HEK293 (cell line): Measurements from ENCODE around the gene MCOLN1.
A peak's percentile ranks its signal among the peaks of the same experiment; 100 is the strongest.

Experiments
- HOXD13 ChIP-seq: sonication (generic); formaldehyde crosslinking; IDR thresholded peaks from 2 replicates; pipeline ENCODE4 v1.8.0; 2022; ENCODE audit warnings: missing genetic modification reagents, borderline replicate concordance
- PRDM10 ChIP-seq: fragments of 450-650 bp; formaldehyde crosslinking; IDR thresholded peaks from 2 replicates; pipeline ENCODE4 v1.5.1; 2016; ENCODE audit warnings: missing biosample characterization, missing genetic modification characterization
- SCRT2 ChIP-seq: fragments of 450-650 bp; formaldehyde crosslinking; IDR thresholded peaks from 2 replicates; pipeline ENCODE4 v1.5.1; 2016; ENCODE audit warnings: missing biosample characterization, missing genetic modification characterization
- SP3 ChIP-seq: fragments of 450-650 bp; formaldehyde crosslinking; IDR thresholded peaks from 2 replicates; pipeline ENCODE4 v1.5.1; 2016; ENCODE audit warnings: missing biosample characterization, missing genetic modification characterization
- ZBTB11 ChIP-seq: fragments of 450-650 bp; formaldehyde crosslinking; conservative IDR thresholded peaks from 2 replicates; pipeline ENCODE4 v1.5.1; 2016; ENCODE audit warnings: low read depth, missing biosample characterization, missing genetic modification characterization
- ZBTB17 ChIP-seq: fragments of 450-650 bp; formaldehyde crosslinking; IDR thresholded peaks from 2 replicates; pipeline ENCODE4 v1.5.1; 2016; ENCODE audit warnings: missing biosample characterization, missing genetic modification characterization
- ZBTB6 ChIP-seq: fragments of 450-650 bp; formaldehyde crosslinking; IDR thresholded peaks from 2 replicates; pipeline ENCODE4 v1.5.1; 2017; ENCODE audit warnings: missing biosample characterization, missing genetic modification characterization
- ZNF121 ChIP-seq: fragments of 450-650 bp; formaldehyde crosslinking; IDR thresholded peaks from 2 replicates; pipeline ENCODE4 v1.5.1; 2016; ENCODE audit warnings: missing biosample characterization, missing genetic modification characterization
- ZNF146 ChIP-seq: fragments of 450-650 bp; formaldehyde crosslinking; IDR thresholded peaks from 2 replicates; pipeline ENCODE4 v1.5.1; 2016; ENCODE audit warnings: missing biosample characterization, missing genetic modification characterization
- ZNF175 ChIP-seq: fragments of 450-650 bp; formaldehyde crosslinking; IDR thresholded peaks from 2 replicates; pipeline ENCODE4 v1.5.1; 2016; ENCODE audit warnings: missing biosample characterization, missing genetic modification characterization
- ZNF488 ChIP-seq: fragments of 450-650 bp; formaldehyde crosslinking; IDR thresholded peaks from 2 replicates; pipeline ENCODE4 v1.5.1; 2016; ENCODE audit warnings: missing biosample characterization, missing genetic modification characterization
- ZNF518A ChIP-seq: fragments of 450-650 bp; formaldehyde crosslinking; conservative IDR thresholded peaks from 2 replicates; pipeline ENCODE4 v1.5.1; 2016; ENCODE audit warnings: low read depth, missing biosample characterization, missing genetic modification characterization
- ZNF561 ChIP-seq: fragments of 450-650 bp; IDR thresholded peaks from 2 replicates; pipeline ENCODE4 v1.5.1; 2018; ENCODE audit warnings: missing biosample characterization, missing genetic modification characterization, borderline replicate concordance
- ZNF600 ChIP-seq: fragments of 450-650 bp; formaldehyde crosslinking; IDR thresholded peaks from 2 replicates; pipeline ENCODE4 v1.5.1; 2016; ENCODE audit warnings: missing biosample characterization, missing genetic modification characterization
- ZNF610 ChIP-seq: fragments of 450-650 bp; formaldehyde crosslinking; IDR thresholded peaks from 2 replicates; pipeline ENCODE4 v1.5.1; 2016; ENCODE audit warnings: missing biosample characterization, missing genetic modification characterization, borderline replicate concordance
- ZNF621 ChIP-seq: fragments of 450-650 bp; formaldehyde crosslinking; IDR thresholded peaks from 2 replicates; pipeline ENCODE4 v1.5.1; 2017; ENCODE audit warnings: missing biosample characterization, missing genetic modification characterization
- ZNF623 ChIP-seq: fragments of 450-650 bp; formaldehyde crosslinking; IDR thresholded peaks from 2 replicates; pipeline ENCODE4 v1.5.1; 2016; ENCODE audit warnings: missing biosample characterization, missing genetic modification characterization
- ZNF785 ChIP-seq: fragments of 450-650 bp; formaldehyde crosslinking; IDR thresholded peaks from 2 replicates; pipeline ENCODE4 v1.5.1; 2016; ENCODE audit warnings: missing biosample characterization, missing genetic modification characterization
- ZNF843 ChIP-seq: fragments of 450-650 bp; formaldehyde crosslinking; IDR thresholded peaks from 2 replicates; pipeline ENCODE4 v1.5.1; 2016; ENCODE audit warnings: missing biosample characterization, missing genetic modification characterization
- ZSCAN30 ChIP-seq: fragments of 450-650 bp; IDR thresholded peaks from 2 replicates; pipeline ENCODE4 v1.5.1; 2018; ENCODE audit warnings: missing biosample characterization, mild to moderate bottlenecking, missing genetic modification characterization, moderate library complexity
- ZXDB ChIP-seq: fragments of 450-650 bp; formaldehyde crosslinking; IDR thresholded peaks from 2 replicates; pipeline ENCODE4 v1.5.1; 2016; ENCODE audit warnings: missing biosample characterization, missing genetic modification characterization
- TF ChIP-seq, protein P1 (sequence below): fragments of 450-650 bp; formaldehyde crosslinking; IDR thresholded peaks from 2 replicates; pipeline ENCODE4 v1.5.1; 2017; ENCODE audit warnings: missing biosample characterization, missing genetic modification characterization

The MCOLN1 gene

GRCh38 chr19:7535047-7535997 lies 12.9 kb downstream of the MCOLN1 start, which contains the start of gene PNPLA6 (continued):
- no peak for TF ChIP-seq ZNF488 (tag by site-specific recombination)
- TF ChIP-seq ZBTB6 (tag by site-specific recombination): no peak
- TF ChIP-seq ZNF175: no peak
- TF ChIP-seq ZNF785 (tag by site-specific recombination): peak; percentile 88; the same call in 1 of the 2 replicates
- peak; percentile 18; the same call in 1 of the 2 replicates for TF ChIP-seq ZNF146
- TF ChIP-seq SP3 (tag by site-specific recombination): peak; percentile 98
- no peak for TF ChIP-seq SCRT2
- TF ChIP-seq ZNF621 (tag by site-specific recombination): no peak
- peak; percentile 96 for TF ChIP-seq ZXDB (tag by site-specific recombination)
- peak; percentile 99 for TF ChIP-seq ZBTB17 (tag by site-specific recombination)
- TF ChIP-seq ZNF121 (tag by site-specific recombination): peak; percentile 87; the same call in 1 of the 2 replicates
- peak; percentile 10; the same call in 1 of the 2 replicates for TF ChIP-seq ZNF561 (tag by site-specific recombination)
- peak; percentile 84 for TF ChIP-seq ZNF610 (tag by site-specific recombination)
- 0 out of 2 replicates have a peak, but pooled peaks have one; percentile 19 for TF ChIP-seq ZNF518A (tag by site-specific recombination)
- 0 out of 2 replicates have a peak, but pooled peaks have one; percentile 20 for TF ChIP-seq ZNF623 (tag by site-specific recombination)
- peak; percentile 28; the same call in 1 of the 2 replicates for TF ChIP-seq ZNF600 (tag by site-specific recombination)
- TF ChIP-seq ZNF843: peak; percentile 47; the same call in 1 of the 2 replicates
- peak; percentile 90 for TF ChIP-seq ZSCAN30 (tag by site-specific recombination)
- TF ChIP-seq ZBTB11 (tag by site-specific recombination): peak; percentile 94
- TF ChIP-seq HOXD13 (CRISPR knock-in tag): no peak
- TF ChIP-seq, protein P1, sequence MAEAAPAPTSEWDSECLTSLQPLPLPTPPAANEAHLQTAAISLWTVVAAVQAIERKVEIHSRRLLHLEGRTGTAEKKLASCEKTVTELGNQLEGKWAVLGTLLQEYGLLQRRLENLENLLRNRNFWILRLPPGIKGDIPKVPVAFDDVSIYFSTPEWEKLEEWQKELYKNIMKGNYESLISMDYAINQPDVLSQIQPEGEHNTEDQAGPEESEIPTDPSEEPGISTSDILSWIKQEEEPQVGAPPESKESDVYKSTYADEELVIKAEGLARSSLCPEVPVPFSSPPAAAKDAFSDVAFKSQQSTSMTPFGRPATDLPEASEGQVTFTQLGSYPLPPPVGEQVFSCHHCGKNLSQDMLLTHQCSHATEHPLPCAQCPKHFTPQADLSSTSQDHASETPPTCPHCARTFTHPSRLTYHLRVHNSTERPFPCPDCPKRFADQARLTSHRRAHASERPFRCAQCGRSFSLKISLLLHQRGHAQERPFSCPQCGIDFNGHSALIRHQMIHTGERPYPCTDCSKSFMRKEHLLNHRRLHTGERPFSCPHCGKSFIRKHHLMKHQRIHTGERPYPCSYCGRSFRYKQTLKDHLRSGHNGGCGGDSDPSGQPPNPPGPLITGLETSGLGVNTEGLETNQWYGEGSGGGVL (tag by site-specific recombination): peak; percentile 51; the same call in 1 of the 2 replicates
- peak; percentile 100 for TF ChIP-seq PRDM10 (tag by site-specific recombination)
